Karpas-422 (cell line): ENCODE data around the gene NLGN1. TPM values are rescaled to one million over a fixed set of nuclear protein-coding genes. Genes with fewer than 3 reads are reported as not detected.
"Not testable (repeated sequence)": the region's sequence is repeated elsewhere in the genome, so short reads cannot be mapped to it uniquely, and the experiment has no call there.

Experiments used
- DNase-seq: peaks from one replicate; pipeline ENCODE4 v3.0.0-alpha.2; 2015
- H2AFZ ChIP-seq: fragments of 200-600 bp; sonication (generic); 2 replicates; pipeline ENCODE4 v1.6.1; 2014; ENCODE audit warnings: antibody characterized with exemption, low read length, mixed read lengths
- H3K27ac ChIP-seq: fragments of 200-600 bp; sonication (generic); 2 replicates; pipeline ENCODE4 v1.5.1; 2014; ENCODE audit warnings: mild to moderate bottlenecking, low read length, moderate library complexity
- H3K27me3 ChIP-seq: fragments of 200-600 bp; sonication (generic); 2 replicates; pipeline ENCODE4 v1.6.1; 2014; ENCODE audit warnings: low read length, mixed read lengths
- H3K36me3 ChIP-seq: fragments of 200-600 bp; sonication (generic); 2 replicates; pipeline ENCODE4 v1.6.1; 2014; ENCODE audit warnings: low read length, mixed read lengths; ENCODE audit not compliant: insufficient read depth
- H3K4me1 ChIP-seq: fragments of 200-600 bp; sonication (generic); 2 replicates; pipeline ENCODE4 v1.6.1; 2014; ENCODE audit warnings: mild to moderate bottlenecking, low read length, mixed read lengths
- H3K4me2 ChIP-seq: fragments of 200-600 bp; sonication (generic); 2 replicates; pipeline ENCODE4 v1.6.1; 2014; ENCODE audit warnings: low read length, low read depth, mild to moderate bottlenecking; ENCODE audit not compliant: poor library complexity, severe bottlenecking
- H3K4me3 ChIP-seq: fragments of 200-600 bp; sonication (generic); 2 replicates; pipeline ENCODE4 v1.5.1; 2014; ENCODE audit warnings: mild to moderate bottlenecking, antibody characterized with exemption, low read length, mixed read lengths
- H3K79me2 ChIP-seq: fragments of 200-600 bp; sonication (generic); 2 replicates; pipeline ENCODE4 v1.6.1; 2014; ENCODE audit warnings: mild to moderate bottlenecking, low read length, mixed read lengths
- H3K9ac ChIP-seq: fragments of 200-600 bp; sonication (generic); 2 replicates; pipeline ENCODE4 v1.6.0; 2014; ENCODE audit warnings: low read length
- H3K9me2 ChIP-seq: fragments of 200-600 bp; sonication (generic), shearing (Covaris generic); replicated peaks from 2 replicates; pipeline ENCODE4 v1.6.0; 2014; ENCODE audit warnings: mild to moderate bottlenecking, low read length, moderate library complexity; ENCODE audit not compliant: insufficient read depth
- H3K9me3 ChIP-seq: fragments of 300-700, 200-600 bp; sonication (generic); 2 replicates; pipeline ENCODE4 v1.6.1; 2014; ENCODE audit warnings: low read length, mixed read lengths
- H4K20me1 ChIP-seq: fragments of 200-600 bp; sonication (generic); 2 replicates; pipeline ENCODE4 v1.6.1; 2014; ENCODE audit warnings: mild to moderate bottlenecking, antibody characterized with exemption, low read length, low read depth; ENCODE audit not compliant: insufficient read depth
- total RNA-seq: library from RNA; depleted of rRNA; stranded (reverse); fragments of >200 nt; shearing (Covaris generic); gene quantifications from 2 replicates; pipeline ENCODE4 v1.2.3, GENCODE V29; 2014; ENCODE audit warnings: low replicate concordance; rRNA removed

NLGN1 gene
- total RNA-seq, result not detected in 2 replicates

- Histone ChIP-seq H3K9me3 (0 out of 2 replicates have a peak, but pooled peaks cover 3% of the 10 kb centered on the region), H3K9me2 (no peaks in the 10 kb centered on the region), H3K27ac (no peak within 1 kb of the TSS), H2AFZ (no peak within 1 kb of the TSS), H4K20me1 (no peaks in the 10 kb centered on the region), H3K4me1 (no peaks in the 10 kb centered on the region), H3K27me3 (no peaks in the 10 kb centered on the region), H3K4me2 (no peak within 1 kb of the TSS), H3K4me3 (no peak within 1 kb of the TSS), H3K79me2 (no peaks in the 10 kb centered on the region), H3K36me3 (no peaks in the 10 kb centered on the region), H3K9ac (no peak within 1 kb of the TSS)
- no peak for DNase-seq
Measured at GRCh38 chr3:173397161-173398110, at the start of gene NLGN1. Gene NLGN1 (plus strand): TSS chr3:173397744.

- peaks cover 31% of the 10 kb centered on the region for H3K9me3 ChIP-seq
- no peak overlapping the region for H3K4me3 ChIP-seq
- no peak overlapping the region for H3K9ac ChIP-seq
- DNase-seq, result no peak
- no peaks in the 10 kb centered on the region for H3K36me3 ChIP-seq
- no peaks in the 10 kb centered on the region for H3K4me1 ChIP-seq
- H3K79me2 ChIP-seq, result no peaks in the 10 kb centered on the region
- H3K27ac ChIP-seq, result no peak overlapping the region
- no peak overlapping the region for H3K4me2 ChIP-seq
- H4K20me1 ChIP-seq, result no peaks in the 10 kb centered on the region
- no peaks in the 10 kb centered on the region for H3K9me2 ChIP-seq
- H3K27me3 ChIP-seq, result no peaks in the 10 kb centered on the region
- no peak overlapping the region for H2AFZ ChIP-seq
Measured at GRCh38 chr3:173351886-173352285, 45.7 kb upstream of the NLGN1 start.

GRCh38 chr3:173353137-173353536, 44.4 kb upstream of the NLGN1 start:
- not testable (repeated sequence) for H3K27ac ChIP-seq, H4K20me1 ChIP-seq, H3K4me3 ChIP-seq, H3K9me2 ChIP-seq, DNase-seq, H2AFZ ChIP-seq, H3K36me3 ChIP-seq, H3K79me2 ChIP-seq, H3K27me3 ChIP-seq, H3K9ac ChIP-seq, H3K4me2 ChIP-seq, H3K4me1 ChIP-seq
- H3K9me3 ChIP-seq, result peaks cover 31% of the 10 kb centered on the region

DNA sequence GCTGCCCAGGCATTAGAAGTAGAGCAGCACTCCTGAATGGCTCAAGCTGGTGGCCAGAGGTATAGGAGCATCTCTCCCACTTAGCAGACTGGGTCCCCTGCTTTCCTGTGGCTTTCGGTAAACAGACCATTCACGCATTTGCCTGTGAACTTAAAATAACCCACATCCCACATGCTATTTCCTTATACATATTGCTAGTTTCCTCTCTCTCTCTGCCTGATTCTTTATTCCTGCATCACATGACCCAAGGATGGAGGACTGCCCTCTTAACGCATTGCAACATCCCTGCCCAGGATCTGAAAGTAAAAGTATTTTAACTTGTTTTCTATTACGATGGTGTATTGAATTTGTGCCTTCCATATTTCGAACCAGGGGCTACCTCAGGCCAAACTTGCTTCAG, 43.4 kb upstream of the NLGN1 start:
- H3K36me3 ChIP-seq, result no peaks in the 10 kb centered on the region
- H3K9me3 ChIP-seq, result peaks cover 26% of the 10 kb centered on the region
- no peak overlapping the region for H3K4me3 ChIP-seq
- no peak overlapping the region for H2AFZ ChIP-seq
- H4K20me1 ChIP-seq, result no peaks in the 10 kb centered on the region
- no peaks in the 10 kb centered on the region for H3K27me3 ChIP-seq
- no peaks in the 10 kb centered on the region for H3K9me2 ChIP-seq
- H3K4me2 ChIP-seq, result no peak overlapping the region
- no peaks in the 10 kb centered on the region for H3K79me2 ChIP-seq
- no peak overlapping the region for H3K27ac ChIP-seq
- no peak for DNase-seq
- no peaks in the 10 kb centered on the region for H3K4me1 ChIP-seq
- H3K9ac ChIP-seq, result no peak overlapping the region

DNA sequence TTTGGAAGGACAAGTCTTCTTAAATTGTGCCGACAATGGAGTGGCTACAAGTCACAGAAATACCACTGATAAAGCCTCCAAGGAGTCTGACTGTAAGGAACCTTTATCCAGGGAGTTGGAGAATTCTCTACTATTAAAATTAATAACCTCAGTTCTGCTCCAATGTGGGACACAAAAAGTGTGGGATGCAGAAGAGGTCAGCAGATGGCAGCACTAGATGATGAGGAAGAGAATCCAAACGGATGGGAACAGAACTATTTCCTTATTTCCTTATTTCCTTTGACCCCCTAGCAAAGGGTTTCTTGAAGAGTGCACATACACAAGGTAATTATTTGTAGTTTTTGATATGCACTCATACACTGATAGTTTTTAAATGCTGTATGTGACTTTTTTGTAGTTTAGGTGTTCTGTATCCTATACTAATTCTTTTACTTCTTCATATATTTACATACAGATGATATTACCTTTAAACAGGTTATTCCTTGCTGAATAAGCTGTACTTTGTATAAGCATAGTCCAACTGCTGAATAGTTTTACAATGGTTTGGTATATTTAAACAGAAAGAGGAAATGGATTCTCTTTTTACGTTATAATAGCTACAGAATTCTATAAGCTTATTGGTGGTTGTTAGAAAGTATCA, 25.6 kb upstream of the NLGN1 start:
- no peaks in the 10 kb centered on the region for H3K4me1 ChIP-seq
- H3K9me3 ChIP-seq, result no peaks in the 10 kb centered on the region
- no peaks in the 10 kb centered on the region for H3K79me2 ChIP-seq
- H2AFZ ChIP-seq, result no peak overlapping the region
- H3K36me3 ChIP-seq, result no peaks in the 10 kb centered on the region
- DNase-seq, result no peak
- H3K4me2 ChIP-seq, result no peak overlapping the region
- no peak overlapping the region for H3K4me3 ChIP-seq
- no peak overlapping the region for H3K27ac ChIP-seq
- 0 out of 2 replicates have a peak, but pooled peaks cover 4% of the 10 kb centered on the region for H3K9me2 ChIP-seq
- H3K9ac ChIP-seq, result no peak overlapping the region
- no peaks in the 10 kb centered on the region for H3K27me3 ChIP-seq
- no peaks in the 10 kb centered on the region for H4K20me1 ChIP-seq

DNA sequence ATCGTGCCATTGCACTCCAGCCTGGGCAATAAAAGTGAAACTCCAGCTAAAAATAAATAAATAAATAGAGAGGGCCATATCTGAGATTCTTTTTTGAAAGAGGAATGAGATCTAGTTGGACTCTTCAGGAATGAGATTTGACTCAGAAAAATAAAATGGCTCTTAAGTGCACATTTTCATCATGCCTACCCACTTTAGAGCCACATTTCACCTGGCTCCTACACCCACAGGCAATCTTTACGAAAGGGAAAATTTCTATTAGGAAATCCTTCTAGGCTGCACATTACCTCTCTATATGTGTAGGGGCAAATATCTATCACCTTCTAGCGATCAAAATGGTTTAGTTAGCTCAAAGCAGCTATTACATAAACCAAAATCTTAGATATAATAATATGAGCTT, 16.9 kb upstream of the NLGN1 start:
- Histone ChIP-seq H3K27ac (no peak overlapping the region), H3K4me3 (no peak overlapping the region)
- DNase-seq, result no peak

GRCh38 chr3:173381936-173382335, 15.6 kb upstream of the NLGN1 start:
- H3K36me3 ChIP-seq, H3K79me2 ChIP-seq, H2AFZ ChIP-seq, H3K9me2 ChIP-seq, DNase-seq, H3K4me3 ChIP-seq, H4K20me1 ChIP-seq, H3K27ac ChIP-seq, H3K9me3 ChIP-seq, H3K4me1 ChIP-seq, H3K9ac ChIP-seq, H3K27me3 ChIP-seq, H3K4me2 ChIP-seq: not testable (repeated sequence)

More for the DNA sequence above, 16.9 kb upstream of the NLGN1 start:
- no peak overlapping the region for H3K9ac ChIP-seq
- H3K9me2 ChIP-seq, result no peaks in the 10 kb centered on the region
- no peaks in the 10 kb centered on the region for H3K27me3 ChIP-seq
- no peaks in the 10 kb centered on the region for H3K4me1 ChIP-seq
- no peaks in the 10 kb centered on the region for H4K20me1 ChIP-seq
- no peak overlapping the region for H3K4me2 ChIP-seq
- H3K9me3 ChIP-seq, result no peaks in the 10 kb centered on the region; the same call in 1 of the 2 replicates
- H3K79me2 ChIP-seq, result no peaks in the 10 kb centered on the region
- H2AFZ ChIP-seq, result no peak overlapping the region
- no peaks in the 10 kb centered on the region for H3K36me3 ChIP-seq

DNA sequence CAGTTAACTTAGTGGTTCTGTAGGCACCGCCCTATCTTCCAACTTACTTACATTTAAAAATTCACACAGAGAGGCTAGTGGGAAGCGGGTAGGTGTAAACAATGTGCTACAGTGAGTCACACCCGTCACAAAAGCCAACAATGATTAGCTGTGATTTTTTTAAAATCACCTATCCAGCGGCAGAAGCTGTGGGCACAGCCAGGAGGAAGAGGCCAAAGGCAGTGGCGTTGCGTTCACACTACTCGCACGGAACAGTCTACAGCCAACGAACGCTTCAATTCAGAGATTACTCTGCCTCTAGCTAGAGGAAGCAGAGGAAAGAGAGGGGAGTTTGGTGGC, 2.5 kb upstream of the NLGN1 start:
- no peaks in the 10 kb centered on the region for H4K20me1 ChIP-seq
- no peaks in the 10 kb centered on the region for H3K36me3 ChIP-seq
- no peaks in the 10 kb centered on the region for H3K27me3 ChIP-seq
- no peak for DNase-seq
- H3K27ac ChIP-seq, result no peak overlapping the region
- H3K9me2 ChIP-seq, result no peaks in the 10 kb centered on the region
- no peaks in the 10 kb centered on the region for H3K4me1 ChIP-seq
- H3K79me2 ChIP-seq, result no peaks in the 10 kb centered on the region
- H3K4me3 ChIP-seq, result no peak overlapping the region
- H3K9me3 ChIP-seq, result peaks cover 3% of the 10 kb centered on the region
- no peak overlapping the region for H3K4me2 ChIP-seq
- no peak overlapping the region for H2AFZ ChIP-seq
- H3K9ac ChIP-seq, result no peak overlapping the region
